Thyroid gland (tissue), 4 donors: ENCODE results near the gene PCDHGB7. TPM values are rescaled to one million over a fixed set of nuclear protein-coding genes. Genes with fewer than 3 reads are reported as not detected.

Experiments
- DNase-seq, 2 donors: peaks; one replicate each; pipeline ENCODE4 v3.0.0-alpha.2; 2019
- H3K27ac ChIP-seq, 3 donors: fragments of 200-600 bp; sonication (generic); 1 replicate in 2 of 3; 2 replicates in 1 of 3; pipeline ENCODE4 v1.5.1; 2016 to 2019; ENCODE audit warnings: mild to moderate bottlenecking in 1 of 3, moderate library complexity in 1 of 3
- H3K27me3 ChIP-seq: fragments of 200-600 bp; sonication (generic); one replicate; pipeline ENCODE4 v1.5.1; 2019
- H3K36me3 ChIP-seq, 2 donors: fragments of 200-600 bp; sonication (generic); one replicate each; pipeline ENCODE4 v1.5.1; 2016 to 2019
- H3K4me1 ChIP-seq, 2 donors: fragments of 200-600 bp; sonication (generic); one replicate each; pipeline ENCODE4 v1.5.1; 2017 to 2019
- H3K4me3 ChIP-seq, 3 donors: fragments of 200-600 bp; sonication (generic); replicated peaks in 1 of 3; 1 replicate in 2 of 3; 2 replicates in 1 of 3; pipeline ENCODE4 v1.5.1; 2016; ENCODE audit warnings: mild to moderate bottlenecking in 1 of 3
- H3K9me3 ChIP-seq: fragments of 200-600 bp; sonication (generic); one replicate; pipeline ENCODE4 v1.5.1; 2017
- CTCF ChIP-seq, 6 experiments: fragments of 200-600 bp in 3 of 6; fragments of 450-650 bp in 3 of 6; sonication (generic) in 3 of 6; IDR thresholded peaks; one replicate each; pipeline ENCODE4 v1.5.1; 2016 to 2019; ENCODE audit warnings: antibody characterized with exemption in 6 of 6, mild to moderate bottlenecking in 2 of 6, inconsistent platforms in 1 of 6, moderate library complexity in 1 of 6
- POLR2A ChIP-seq, 2 donors: fragments of 450-650 bp; IDR thresholded peaks; one replicate each; pipeline ENCODE4 v1.6.1; 2017; ENCODE audit warnings: antibody characterized with exemption in 2 of 2, mild to moderate bottlenecking in 2 of 2, moderate library complexity in 1 of 2
- WGBS, 2 donors: methylation state at CpG; one replicate each; pipeline ENCODE4 v1.1.5; 2017; 5-methylcytosine and 5-hydroxymethylcytosine counted together
- intact Hi-C: fragments of 100-400 bp; cut with DNase I; formaldehyde crosslinking; loops from one replicate; pipeline ENCODE4 v1.15.1; 2023
- total RNA-seq, 4 donors: library from RNA; depleted of rRNA; stranded (reverse); fragments of >200 nt; gene quantifications; one replicate each; pipeline ENCODE4 v1.2.3, GENCODE V29; 2016

Gene PCDHGB7
- total RNA-seq, 4 donors from 2014 or later, result 9.5 to 19.7 (median 11.3) TPM

GRCh38 chr5:141437221-141437620 is 19.7 kb downstream of the PCDHGB7 start:
- H3K36me3 ChIP-seq, result no peaks in the 10 kb centered on the region
- no peak for DNase-seq
- no peak overlapping the region for H3K27ac ChIP-seq
- H3K27me3 ChIP-seq, result no peaks in the 10 kb centered on the region
- WGBS, 2 donors, result 91 to 99% methylated on average over 2 of the region's 2 CpGs
- intact Hi-C loops, result no loop called here
- no peak overlapping the region for H3K4me3 ChIP-seq
- TF ChIP-seq CTCF (IDR thresholded peaks at IDR 0.05), result no peak
- TF ChIP-seq POLR2A (IDR thresholded peaks at IDR 0.05), result no peak
- H3K4me1 ChIP-seq, result no peaks in the 10 kb centered on the region
- no peaks in the 10 kb centered on the region for H3K9me3 ChIP-seq

GRCh38 chr5:141439411-141440141 is 22.1 kb downstream of the PCDHGB7 start:
- 75 to 77% methylated on average over 10 of the region's 10 CpGs for WGBS, 2 donors
- no peak for DNase-seq
- H3K4me1 ChIP-seq, result no peaks in the 10 kb centered on the region
- no peaks in the 10 kb centered on the region for H3K27me3 ChIP-seq
- intact Hi-C loops, result no loop called here
- H3K4me3 ChIP-seq, result no peak overlapping the region
- no peak overlapping the region for H3K27ac ChIP-seq
- no peaks in the 10 kb centered on the region for H3K9me3 ChIP-seq
- no peak for TF ChIP-seq CTCF (IDR thresholded peaks at IDR 0.05)
- TF ChIP-seq POLR2A (IDR thresholded peaks at IDR 0.05), result no peak
- H3K36me3 ChIP-seq, result no peaks in the 10 kb centered on the region

GRCh38 chr5:141440341-141440740 is 22.9 kb downstream of the PCDHGB7 start:
- WGBS, 2 donors, result 95 to 96% methylated on average over 9 of the region's 9 CpGs
- intact Hi-C loops, result no loop called here
- H3K36me3 ChIP-seq, result no peaks in the 10 kb centered on the region
- no peaks in the 10 kb centered on the region for H3K27me3 ChIP-seq
- H3K4me1 ChIP-seq, result no peaks in the 10 kb centered on the region
- H3K4me3 ChIP-seq, result no peak overlapping the region
- DNase-seq, result no peak
- TF ChIP-seq POLR2A (IDR thresholded peaks at IDR 0.05) (no peak), CTCF (IDR thresholded peaks at IDR 0.05) (no peak)
- H3K27ac ChIP-seq, result no peak overlapping the region
- no peaks in the 10 kb centered on the region for H3K9me3 ChIP-seq

- no peak overlapping the region for H3K27ac ChIP-seq
- no peaks in the 10 kb centered on the region for H3K4me1 ChIP-seq
- H3K27me3 ChIP-seq, result no peaks in the 10 kb centered on the region
- no peak overlapping the region for H3K4me3 ChIP-seq
- intact Hi-C loops, result no loop called here
- no peak for DNase-seq
- no peaks in the 10 kb centered on the region for H3K9me3 ChIP-seq
- H3K36me3 ChIP-seq, result no peaks in the 10 kb centered on the region
- TF ChIP-seq CTCF (IDR thresholded peaks at IDR 0.05) (no peak), POLR2A (IDR thresholded peaks at IDR 0.05) (no peak)
- 45 to 68% methylated on average over 40 to 45 of the region's 50 CpGs for WGBS, 2 donors
Observed at GRCh38 chr5:141441571-141442170, 24.2 kb downstream of the PCDHGB7 start.

GRCh38 chr5:141465351-141465750 is 47.9 kb downstream of the PCDHGB7 start:
- Histone ChIP-seq H3K36me3 (no peaks in the 10 kb centered on the region), H3K4me1 (no peaks in the 10 kb centered on the region), H3K27me3 (no peaks in the 10 kb centered on the region), H3K9me3 (no peaks in the 10 kb centered on the region), H3K4me3 (no peak overlapping the region), H3K27ac (no peak overlapping the region)
- TF ChIP-seq CTCF (IDR thresholded peaks at IDR 0.05) (no peak), POLR2A (IDR thresholded peaks at IDR 0.05) (no peak)
- intact Hi-C loops, result no loop called here
- no peak for DNase-seq
- WGBS, 2 donors, result 96 to 100% methylated on average over 3 of the region's 3 CpGs
